Measurements from ENCODE around the gene HOXD4. TPM values are rescaled to one million over a fixed set of nuclear protein-coding genes. Genes with fewer than 3 reads are reported as not detected.

The HOXD4 gene
- polyA plus RNA-seq (ENCODE audit: insufficient read length in 3 of 3) = 10 to 100 TPM; 53.4 to 68.0 (median 67.5) TPM
- long read RNA-seq, donor 1, transcript HOXD4-201 (2 exons, 1,464 nt) = major isoform, 28 of 28 reads
- long read RNA-seq, donor 1, partial matches to known transcripts = 0 of 28 reads
- long read RNA-seq, donor 1, other reads (novel, unspliced or antisense) = 0 of 28 reads
- long read RNA-seq, donor 2, transcript HOXD4-201 (2 exons, 1,464 nt) = major isoform, 32 of 32 reads
- long read RNA-seq, donor 2, partial matches to known transcripts = 0 of 32 reads
- long read RNA-seq, donor 2, other reads (novel, unspliced or antisense) = 0 of 32 reads
- long read RNA-seq, donor 3, transcript HOXD4-201 (2 exons, 1,464 nt) = major isoform, 33 of 33 reads
- long read RNA-seq, donor 3, partial matches to known transcripts = 0 of 33 reads
- long read RNA-seq, donor 3, other reads (novel, unspliced or antisense) = 0 of 33 reads
- long read RNA-seq, donor 4, transcript HOXD4-201 (2 exons, 1,464 nt) = major isoform, 36 of 36 reads
- long read RNA-seq, donor 4, partial matches to known transcripts = 0 of 36 reads
- long read RNA-seq, donor 4, other reads (novel, unspliced or antisense) = 0 of 36 reads
- long read RNA-seq, donor 5, transcript HOXD4-201 (2 exons, 1,464 nt) = major isoform, 17 of 22 reads
- long read RNA-seq, donor 5, partial matches to known transcripts = 5 of 22 reads
- long read RNA-seq, donor 5, other reads (novel, unspliced or antisense) = 0 of 22 reads
- long read RNA-seq, donor 6, transcript HOXD4-201 (2 exons, 1,464 nt) = major isoform, 44 of 44 reads
- long read RNA-seq, donor 6, partial matches to known transcripts = 0 of 44 reads
- long read RNA-seq, donor 6, other reads (novel, unspliced or antisense) = 0 of 44 reads
- long read RNA-seq, donor 7, transcript HOXD4-201 (2 exons, 1,464 nt) = major isoform, 31 of 31 reads
- long read RNA-seq, donor 7, partial matches to known transcripts = 0 of 31 reads
- long read RNA-seq, donor 7, other reads (novel, unspliced or antisense) = 0 of 31 reads
- long read RNA-seq, donor 8, transcript HOXD4-201 (2 exons, 1,464 nt) = major isoform, 19 of 19 reads
- long read RNA-seq, donor 8, partial matches to known transcripts = 0 of 19 reads
- long read RNA-seq, donor 8, other reads (novel, unspliced or antisense) = 0 of 19 reads
- long read RNA-seq, donor 9, transcript HOXD4-201 (2 exons, 1,464 nt) = major isoform, 46 of 46 reads
- long read RNA-seq, donor 9, partial matches to known transcripts = 0 of 46 reads
- long read RNA-seq, donor 9, other reads (novel, unspliced or antisense) = 0 of 46 reads
- long read RNA-seq, donor 10, transcript HOXD4-201 (2 exons, 1,464 nt) = major isoform, 42 of 42 reads
- long read RNA-seq, donor 10, partial matches to known transcripts = 0 of 42 reads
- long read RNA-seq, donor 10, other reads (novel, unspliced or antisense) = 0 of 42 reads
- long read RNA-seq, donor 11, transcript HOXD4-201 (2 exons, 1,464 nt) = major isoform, 33 of 33 reads
- long read RNA-seq, donor 11, partial matches to known transcripts = 0 of 33 reads
- long read RNA-seq, donor 11, other reads (novel, unspliced or antisense) = 0 of 33 reads
- long read RNA-seq, donor 12, transcript HOXD4-201 (2 exons, 1,464 nt) = major isoform, 58 of 85 reads
- long read RNA-seq, donor 12, partial matches to known transcripts = 27 of 85 reads
- long read RNA-seq, donor 12, other reads (novel, unspliced or antisense) = 0 of 85 reads
- long read RNA-seq, donor 13, transcript HOXD4-201 (2 exons, 1,464 nt) = major isoform, 32 of 32 reads
- long read RNA-seq, donor 13, partial matches to known transcripts = 0 of 32 reads
- long read RNA-seq, donor 13, other reads (novel, unspliced or antisense) = 0 of 32 reads
- long read RNA-seq, donor 14 = 0 reads
- long read RNA-seq, donor 15, transcript HOXD4-201 (2 exons, 1,464 nt) = major isoform, 20 of 20 reads
- long read RNA-seq, donor 15, partial matches to known transcripts = 0 of 20 reads
- long read RNA-seq, donor 15, other reads (novel, unspliced or antisense) = 0 of 20 reads
- long read RNA-seq, donor 16, transcript HOXD4-201 (2 exons, 1,464 nt) = major isoform, 28 of 28 reads
- long read RNA-seq, donor 16, partial matches to known transcripts = 0 of 28 reads
- long read RNA-seq, donor 16, other reads (novel, unspliced or antisense) = 0 of 28 reads

DNA sequence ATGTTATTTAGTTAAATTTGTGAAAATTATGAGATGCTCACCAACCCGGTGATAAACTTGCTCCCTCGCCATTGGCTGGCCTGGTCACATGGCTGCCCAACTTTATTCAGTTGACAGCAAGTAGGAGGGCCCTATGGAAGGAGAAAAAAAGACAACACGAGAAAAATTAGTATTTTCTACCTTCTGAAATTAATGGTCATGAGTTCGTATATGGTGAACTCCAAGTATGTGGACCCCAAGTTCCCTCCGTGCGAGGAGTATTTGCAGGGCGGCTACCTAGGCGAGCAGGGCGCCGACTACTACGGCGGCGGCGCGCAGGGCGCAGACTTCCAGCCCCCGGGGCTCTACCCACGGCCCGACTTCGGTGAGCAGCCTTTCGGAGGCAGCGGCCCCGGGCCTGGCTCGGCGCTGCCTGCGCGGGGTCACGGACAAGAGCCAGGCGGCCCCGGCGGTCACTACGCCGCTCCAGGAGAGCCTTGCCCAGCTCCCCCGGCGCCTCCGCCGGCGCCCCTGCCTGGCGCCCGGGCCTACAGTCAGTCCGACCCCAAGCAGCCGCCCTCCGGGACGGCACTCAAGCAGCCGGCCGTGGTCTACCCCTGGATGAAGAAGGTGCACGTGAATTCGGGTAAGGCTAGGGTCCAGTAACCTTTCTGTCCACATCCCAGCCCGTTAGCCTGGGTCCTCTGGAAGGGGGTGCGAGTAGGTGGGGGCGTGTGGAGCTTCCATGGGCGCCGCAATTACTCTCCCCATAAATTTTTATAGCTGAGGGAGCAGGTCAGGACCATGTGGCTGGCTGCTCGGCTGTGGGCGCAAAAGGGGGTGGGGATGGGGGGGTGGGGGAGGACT is at the start of gene HOXD4:
HOXD4 (plus strand) TSS at position 109 of the 846 bp plus-strand sequence; CDS start at position 193, 84 bp downstream.
- DNase-seq = no peak

DNA sequence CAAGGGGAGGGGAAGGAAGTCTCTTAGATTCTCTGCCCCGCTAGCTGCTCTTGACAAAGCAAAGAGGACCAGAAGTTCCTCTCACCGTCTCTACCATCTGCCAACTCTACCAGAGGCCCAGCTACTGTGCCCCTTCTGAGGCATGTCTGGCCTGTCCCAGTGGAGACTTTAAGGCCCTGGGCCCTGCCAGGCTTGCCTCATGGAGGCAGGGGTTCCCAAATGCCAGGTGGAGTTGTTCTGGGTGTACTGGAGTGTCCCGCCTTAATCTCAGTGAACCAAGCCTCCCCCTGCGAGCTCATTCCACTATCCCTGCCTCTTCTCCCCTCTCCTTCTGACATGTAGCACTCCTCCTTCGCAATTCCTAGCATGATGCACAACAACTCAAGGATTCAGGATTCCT is 49.5 kb upstream of the HOXD4 start:
- no peak for DNase-seq

DNA sequence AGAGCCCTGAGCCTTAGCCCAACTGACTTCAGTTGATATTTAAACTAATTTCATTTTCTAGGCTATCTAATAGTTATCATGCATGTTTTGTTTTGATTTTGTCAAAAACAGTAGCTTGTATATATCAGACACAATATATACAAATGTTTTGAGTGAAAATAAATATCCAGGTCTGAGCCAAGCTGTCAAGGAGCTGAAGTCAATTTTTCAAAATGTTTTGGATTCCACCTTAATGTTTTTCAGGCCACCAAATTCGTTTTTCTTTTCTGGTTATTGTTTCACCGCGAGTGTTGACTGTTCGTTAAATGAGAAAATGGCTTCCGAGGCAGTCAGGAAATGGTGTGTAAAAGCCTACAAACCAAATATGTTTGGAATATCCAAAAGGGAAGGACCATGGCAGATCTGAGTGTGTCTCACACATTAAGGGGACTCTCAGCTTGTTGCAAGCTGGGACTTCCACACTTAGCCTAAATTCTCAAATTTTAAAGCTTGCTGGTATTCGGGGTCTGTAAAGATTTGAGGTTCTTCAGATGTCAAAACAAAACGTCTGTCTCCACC is 49.0 kb upstream of the HOXD4 start:
- DNase-seq = no peak

DNA sequence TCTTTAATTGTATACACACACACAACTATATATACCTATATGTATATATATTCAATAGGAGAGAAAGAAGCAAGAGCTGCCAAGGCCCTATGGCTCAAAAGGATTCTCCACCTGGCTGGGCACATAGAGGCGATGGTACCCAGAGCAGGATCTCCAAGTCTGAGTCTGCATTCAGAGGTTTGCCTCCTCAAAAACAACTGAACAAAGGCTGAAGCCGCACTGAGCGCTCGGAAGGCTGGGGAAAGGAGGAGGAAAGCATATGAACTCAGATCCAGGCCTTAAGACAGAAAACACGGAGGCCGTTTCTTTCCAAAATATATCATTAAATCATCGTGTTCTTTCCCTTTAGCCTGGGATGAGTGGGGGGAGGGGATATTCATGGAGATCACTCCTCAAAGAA is 48.2 kb upstream of the HOXD4 start:
- no peak for DNase-seq

DNA sequence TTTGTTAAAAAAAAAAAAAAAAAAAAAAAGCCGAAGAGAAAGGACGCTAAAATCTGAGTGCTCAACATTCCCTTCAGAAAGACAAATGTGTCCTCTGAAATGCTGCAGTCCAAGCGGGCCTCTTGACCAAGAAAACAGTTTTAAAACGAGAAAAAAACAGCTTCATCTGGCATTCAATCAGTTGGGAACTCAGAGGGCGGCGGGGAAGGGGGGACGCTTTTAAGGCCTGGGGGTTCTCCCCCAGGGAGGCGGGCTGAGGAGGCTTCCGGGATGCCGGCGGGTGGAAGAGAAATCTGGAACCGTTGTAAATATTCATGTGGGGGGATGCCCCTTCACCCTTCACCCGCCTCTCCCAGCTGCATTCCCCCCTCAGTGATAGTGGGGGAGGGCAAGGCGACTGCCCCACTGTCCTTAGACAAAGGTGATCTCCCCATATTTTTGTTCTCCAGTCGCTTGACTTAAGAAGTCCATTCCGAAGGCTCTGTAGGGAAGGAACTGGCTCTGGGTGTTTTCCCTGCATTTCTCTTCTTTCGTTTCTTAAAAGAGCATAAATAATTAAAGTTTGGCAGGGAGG is 47.5 kb upstream of the HOXD4 start:
- DNase-seq = no peak

DNA sequence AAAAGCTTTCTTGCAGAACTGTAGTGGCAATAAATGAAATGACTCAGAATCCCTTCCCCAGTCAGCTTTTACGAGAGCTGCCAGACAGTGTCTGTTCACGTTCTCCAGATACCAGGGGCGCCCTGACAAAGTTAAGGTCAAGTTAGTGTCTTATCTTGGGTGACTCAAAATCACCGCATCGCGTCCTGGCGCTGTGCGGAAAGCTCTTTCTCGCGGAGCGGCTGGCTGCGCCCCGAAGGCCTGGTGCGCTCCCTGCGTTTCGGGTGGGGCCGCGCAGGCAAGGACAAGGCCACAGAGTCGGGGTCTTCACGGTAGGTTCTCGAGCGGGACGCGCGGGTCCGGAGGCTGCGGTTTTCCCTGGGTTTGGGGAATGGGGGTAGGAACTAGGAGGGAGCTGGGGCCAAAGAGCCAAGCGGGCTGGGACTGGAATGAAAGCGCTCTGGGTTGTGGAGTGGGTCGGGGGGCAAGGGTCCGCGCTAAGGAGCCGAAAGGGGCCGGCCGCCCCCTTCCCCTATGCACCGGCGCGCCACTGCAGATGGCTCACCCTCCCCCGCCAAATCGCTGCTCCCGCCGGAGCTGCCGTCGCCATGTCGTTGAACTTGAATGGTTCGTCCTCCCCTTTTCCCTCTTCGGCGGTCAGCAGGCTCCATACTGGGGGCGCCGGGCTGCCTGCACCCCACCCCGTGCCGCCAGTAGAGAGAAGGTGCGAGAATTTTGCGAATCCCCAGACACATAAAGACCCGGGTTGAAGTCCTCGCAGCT is 46.9 kb upstream of the HOXD4 start:
- DNase-seq = no peak

DNA sequence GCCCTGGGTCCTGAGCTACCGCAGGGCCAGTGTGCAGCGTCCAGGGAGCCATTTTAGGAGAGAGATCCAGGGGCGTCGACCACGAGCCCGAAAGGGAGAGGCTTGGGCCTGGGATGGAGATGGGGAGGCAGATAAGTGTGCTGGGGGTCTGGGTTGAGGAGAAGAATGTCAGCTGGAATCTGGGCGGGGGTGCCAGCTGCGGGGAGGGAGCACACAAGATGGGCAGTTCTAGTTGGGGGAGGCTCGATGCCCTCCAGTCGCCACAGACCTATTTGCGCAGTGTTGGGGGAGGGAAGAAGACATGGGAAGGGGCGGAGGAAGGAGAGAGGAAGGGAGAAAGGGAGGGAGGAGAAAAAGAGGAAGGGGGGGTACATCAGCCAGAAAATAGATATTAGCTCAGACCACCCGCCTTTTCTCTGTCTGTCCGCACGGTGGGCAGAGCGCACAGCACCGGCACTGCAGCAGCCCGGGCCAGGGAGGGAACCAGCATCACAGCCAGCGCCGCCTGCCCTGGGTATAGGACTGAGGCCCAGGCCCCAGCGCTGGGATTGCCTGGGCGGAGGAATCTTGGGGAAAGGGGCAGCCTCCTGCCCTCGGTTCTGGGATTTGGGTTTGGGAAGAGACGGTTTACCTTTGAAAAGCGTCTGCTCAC is 46.1 kb upstream of the HOXD4 start:
- DNase-seq = peak; percentile 80

DNA sequence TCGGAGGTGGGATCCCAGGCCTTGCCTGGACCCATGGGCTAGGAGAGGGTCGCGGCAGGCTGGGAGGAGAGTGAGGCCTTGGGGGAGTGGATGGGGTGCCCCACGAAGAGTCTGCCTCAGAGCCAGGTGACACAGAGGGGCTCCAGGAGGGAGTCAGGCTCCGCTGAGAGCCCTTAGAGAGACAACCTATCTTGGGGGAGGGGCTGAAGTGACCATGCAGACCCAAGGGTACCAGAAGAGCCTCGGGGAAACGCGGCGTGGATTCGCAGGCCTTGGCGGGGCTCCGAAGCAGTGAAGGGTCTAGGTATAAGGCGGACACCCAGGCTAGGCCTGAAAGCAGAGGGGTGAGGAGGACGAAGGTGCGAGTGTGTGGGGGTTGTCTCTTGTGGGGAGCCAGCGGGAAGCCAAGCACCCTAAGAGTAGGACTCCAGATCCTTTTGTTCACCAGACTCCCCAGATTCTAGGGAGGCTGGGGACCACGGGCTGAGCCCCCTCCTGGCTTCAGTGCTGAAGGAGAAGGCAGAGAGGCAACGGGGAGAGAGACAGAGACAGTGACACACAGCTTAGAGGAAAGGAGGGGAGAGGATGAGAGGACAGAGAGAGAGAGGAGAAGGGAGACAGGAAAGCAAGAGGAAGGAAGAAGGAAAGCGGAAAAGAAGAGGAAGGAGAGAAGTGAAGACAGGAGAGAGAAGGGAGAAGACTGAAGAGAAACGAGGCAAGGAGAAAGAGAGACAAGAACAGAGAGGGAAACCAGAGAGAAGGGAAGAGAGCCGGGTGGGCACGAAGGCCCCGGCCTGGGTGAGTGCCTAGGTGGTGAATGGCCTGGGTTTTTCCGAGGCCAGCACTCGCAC is 45.4 kb upstream of the HOXD4 start:
- no peak for DNase-seq

DNA sequence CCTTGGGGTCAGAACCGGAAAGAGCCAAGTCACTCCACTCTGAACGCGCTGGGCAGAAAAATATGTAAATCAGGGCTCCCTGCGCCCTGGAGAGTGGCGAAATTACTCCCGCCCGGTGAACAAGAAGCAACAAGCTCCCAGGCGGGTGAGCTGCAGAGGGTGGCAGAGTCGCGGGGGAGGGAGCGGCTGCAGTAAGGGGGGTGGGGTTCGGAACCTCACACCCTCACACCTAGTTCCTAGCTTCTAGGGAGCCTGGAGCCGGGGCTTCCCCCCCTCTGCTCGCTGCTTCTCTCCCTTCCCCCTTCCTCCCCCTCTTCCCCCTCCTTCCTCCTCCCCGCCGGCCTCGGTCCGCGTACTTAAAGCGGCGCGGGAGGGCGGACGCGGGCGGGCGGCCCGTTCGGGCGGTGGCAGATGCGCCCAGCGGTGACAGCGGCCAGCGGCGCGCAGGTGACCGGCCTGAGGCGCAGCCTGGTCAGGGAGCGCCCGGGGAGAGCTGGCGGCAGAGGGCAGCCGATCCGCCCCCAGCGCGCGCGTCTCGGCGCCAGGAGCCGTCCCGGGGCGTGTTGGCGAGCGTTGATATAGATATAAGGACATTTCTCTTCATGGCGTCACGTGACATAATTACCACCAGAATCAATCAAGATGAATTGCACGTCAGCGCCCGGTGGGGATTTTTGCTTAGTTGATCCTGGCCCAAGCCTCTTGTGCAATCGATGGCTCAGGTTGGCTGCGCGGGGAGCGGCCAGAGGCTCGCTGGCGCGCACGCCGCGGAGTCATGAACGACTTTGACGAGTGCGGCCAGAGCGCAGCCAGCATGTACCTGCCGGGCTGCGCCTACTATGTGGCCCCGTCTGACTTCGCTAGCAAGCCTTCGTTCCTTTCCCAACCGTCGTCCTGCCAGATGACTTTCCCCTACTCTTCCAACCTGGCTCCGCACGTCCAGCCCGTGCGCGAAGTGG is 44.5 kb upstream of the HOXD4 start, which contains the start of gene HOXD11:
HOXD11 (plus strand) TSS at position 700 of the 959 bp plus-strand sequence; CDS start at position 776, 76 bp downstream.
- DNase-seq = peak; percentile 77

DNA sequence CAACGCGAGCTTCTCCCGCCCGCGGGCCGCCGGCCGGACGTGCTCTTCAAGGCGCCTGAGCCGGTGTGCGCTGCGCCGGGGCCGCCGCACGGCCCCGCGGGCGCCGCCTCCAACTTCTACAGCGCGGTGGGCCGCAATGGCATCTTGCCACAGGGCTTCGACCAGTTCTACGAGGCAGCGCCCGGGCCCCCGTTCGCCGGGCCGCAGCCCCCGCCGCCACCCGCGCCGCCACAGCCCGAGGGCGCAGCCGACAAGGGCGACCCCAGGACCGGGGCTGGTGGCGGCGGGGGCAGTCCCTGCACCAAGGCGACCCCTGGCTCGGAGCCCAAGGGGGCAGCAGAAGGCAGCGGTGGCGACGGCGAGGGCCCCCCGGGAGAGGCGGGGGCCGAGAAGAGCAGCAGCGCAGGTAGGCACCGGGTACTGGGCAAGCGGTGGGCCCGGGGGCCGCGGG is 43.6 kb upstream of the HOXD4 start:
- DNase-seq = no peak

DNA sequence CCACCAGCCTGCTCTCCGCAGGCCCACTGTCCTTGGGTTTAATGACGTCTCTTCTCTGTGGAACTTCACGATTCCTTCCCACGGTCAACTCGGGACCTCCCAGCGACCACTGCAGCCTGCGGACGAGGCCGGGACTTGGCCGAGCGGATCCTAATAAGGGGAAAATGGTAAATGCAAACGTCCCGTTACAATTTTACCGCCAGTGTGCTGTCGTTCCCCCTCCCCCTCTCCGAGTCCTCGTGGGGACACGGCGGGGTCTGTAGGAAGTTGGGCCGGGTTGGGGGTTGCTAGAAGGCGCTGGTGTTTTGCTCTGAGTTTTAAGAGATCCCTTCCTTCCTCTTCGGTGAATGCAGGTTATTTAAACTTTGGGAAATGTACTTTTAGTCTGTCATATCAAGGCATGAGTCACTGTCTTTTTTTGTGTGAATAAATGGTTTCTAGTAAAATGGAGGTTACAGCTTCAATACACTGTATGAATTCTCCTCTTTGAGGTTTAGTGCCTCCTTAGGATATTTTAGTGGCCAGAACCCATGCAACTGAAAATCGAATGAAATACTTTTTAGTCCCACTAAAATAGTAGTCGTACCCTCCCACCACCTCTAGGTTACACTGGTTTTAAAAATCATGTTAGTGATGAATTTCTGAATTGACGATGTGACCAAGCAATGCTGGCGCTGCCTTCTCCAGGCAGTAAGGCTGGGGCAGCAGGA is 42.0 kb upstream of the HOXD4 start:
- DNase-seq = no peak

DNA sequence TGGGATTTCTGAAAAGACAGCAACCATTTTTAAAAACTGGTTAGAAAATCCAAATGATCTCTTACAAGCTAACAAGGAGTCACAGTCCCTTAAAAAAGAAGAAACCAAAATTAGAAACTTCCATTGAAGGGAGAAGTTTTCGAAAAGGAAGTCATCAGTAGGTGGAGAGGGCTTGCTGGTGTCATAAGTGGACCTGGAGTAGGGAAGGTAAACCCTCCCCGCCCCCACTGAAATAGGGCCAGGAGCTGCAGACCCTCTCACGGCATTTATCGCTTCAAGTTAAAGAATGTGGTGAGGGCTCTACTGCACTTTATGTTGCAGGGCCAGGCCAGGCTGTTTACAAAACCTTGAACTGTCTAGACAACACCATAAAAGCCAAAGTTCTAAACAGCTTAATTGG is 41.4 kb upstream of the HOXD4 start:
- no peak for DNase-seq

DNA sequence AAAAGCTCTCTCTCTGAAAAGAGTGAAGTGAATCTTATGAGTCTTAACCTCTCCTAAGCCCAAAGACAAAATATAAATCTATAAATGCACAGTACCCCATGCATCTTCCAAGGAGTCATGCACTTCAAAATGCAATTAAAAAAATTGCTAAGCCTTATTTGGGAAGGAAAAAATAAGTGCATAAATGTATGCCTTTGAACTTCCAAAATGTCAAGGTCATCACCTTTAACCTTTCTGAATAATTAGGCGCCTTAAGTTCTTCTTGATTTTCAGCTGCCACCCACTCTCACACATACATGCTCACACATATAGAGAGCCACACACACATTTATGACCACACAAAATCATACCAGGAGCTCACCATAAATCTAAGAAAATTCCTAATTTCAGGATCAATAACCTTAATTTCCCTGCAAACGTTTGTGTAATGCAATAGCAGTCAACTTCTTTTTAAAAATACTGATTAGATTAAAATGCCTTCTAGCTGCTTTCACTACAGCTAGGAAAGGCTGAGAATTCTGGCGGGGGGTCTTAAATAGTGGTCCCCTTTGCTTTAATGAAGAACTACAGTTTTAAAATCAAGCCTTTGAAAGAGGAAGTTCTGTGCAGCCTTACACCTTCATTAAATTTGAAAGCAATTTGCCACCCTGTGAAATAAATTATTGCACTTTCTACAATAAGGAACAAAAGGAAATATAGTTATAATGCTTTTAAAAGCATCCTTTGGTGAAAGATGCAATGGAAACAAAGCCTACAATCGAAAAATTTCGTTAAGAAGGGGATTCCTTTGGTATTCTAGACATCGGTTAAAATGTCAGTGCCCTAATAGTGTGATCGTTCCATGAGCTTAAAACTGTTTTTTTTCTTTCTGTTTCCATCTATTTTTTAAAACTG is 40.7 kb upstream of the HOXD4 start:
- no peak for DNase-seq
